GM23248 (cell line): Measurements from ENCODE around the gene AXIN1. TPM values are rescaled to one million over a fixed set of nuclear protein-coding genes. Genes with fewer than 3 reads are reported as not detected.

ENCODE experiments used
- DNase-seq: peaks from one replicate; pipeline ENCODE4 v3.0.0-alpha.2; 2015
- H2AFZ ChIP-seq: fragments of 200-600 bp; sonication (generic); 2 replicates; pipeline ENCODE4 v1.6.1; 2016; ENCODE audit warnings: antibody characterized with exemption
- H3F3A ChIP-seq: fragments of 200-600 bp; sonication (generic); 2 replicates; pipeline ENCODE4 v1.6.1; 2016; ENCODE audit warnings: mild to moderate bottlenecking, antibody characterized with exemption, mixed run types; ENCODE audit not compliant: insufficient read depth
- H3K27ac ChIP-seq: fragments of 200-600 bp; sonication (generic); 2 replicates; pipeline ENCODE4 v1.5.1; 2016; ENCODE audit warnings: mild to moderate bottlenecking
- H3K27me3 ChIP-seq: fragments of 200-600 bp; sonication (generic); replicated peaks from 2 replicates; pipeline ENCODE4 v1.6.1; 2016; ENCODE audit warnings: mild to moderate bottlenecking; ENCODE audit not compliant: insufficient read depth
- H3K36me3 ChIP-seq: fragments of 200-600 bp; sonication (generic); 2 replicates; pipeline ENCODE4 v1.6.1; 2016; ENCODE audit warnings: low read depth, mild to moderate bottlenecking
- H3K4me1 ChIP-seq: fragments of 200-600 bp; sonication (generic); 2 replicates; pipeline ENCODE4 v1.6.1; 2016; ENCODE audit warnings: mild to moderate bottlenecking; ENCODE audit not compliant: insufficient read depth
- H3K4me2 ChIP-seq: fragments of 200-600 bp; sonication (generic); one replicate; pipeline ENCODE4 v1.6.1; 2016; ENCODE audit warnings: mild to moderate bottlenecking; ENCODE audit not compliant: unreplicated experiment
- H3K4me3 ChIP-seq: fragments of 200-600 bp; sonication (generic); 2 replicates; pipeline ENCODE4 v1.5.1; 2016; ENCODE audit warnings: mild to moderate bottlenecking
- H3K79me2 ChIP-seq: fragments of 200-600 bp; sonication (generic); 2 replicates; pipeline ENCODE4 v1.6.1; 2016; ENCODE audit warnings: mild to moderate bottlenecking; ENCODE audit not compliant: insufficient read depth
- H3K9ac ChIP-seq: fragments of 200-600 bp; sonication (generic); 2 replicates; pipeline ENCODE4 v1.6.1; 2016; ENCODE audit warnings: mild to moderate bottlenecking
- H3K9me2 ChIP-seq: fragments of 200-600 bp; sonication (generic); 2 replicates; pipeline ENCODE4 v1.6.1; 2016; ENCODE audit warnings: mixed run types, mild to moderate bottlenecking, moderate library complexity; ENCODE audit not compliant: insufficient read depth
- H3K9me3 ChIP-seq: fragments of 200-600 bp; sonication (generic); one replicate; pipeline ENCODE4 v1.6.1; 2017; ENCODE audit warnings: low read depth
- H4K20me1 ChIP-seq: fragments of 200-600 bp; sonication (generic); 2 replicates; pipeline ENCODE4 v1.6.0; 2016; ENCODE audit not compliant: insufficient read depth
- EZH2 ChIP-seq: fragments of 200-600 bp; sonication (generic); IDR thresholded peaks from 2 replicates; pipeline ENCODE4 v1.6.1; 2018; ENCODE audit warnings: antibody characterized with exemption, mild to moderate bottlenecking; ENCODE audit not compliant: insufficient read depth, poor library complexity, severe bottlenecking
- EZH2phosphoT487 ChIP-seq: fragments of 200-600 bp; sonication (generic); IDR thresholded peaks from 2 replicates; pipeline ENCODE4 v1.6.1; 2018; ENCODE audit warnings: antibody characterized with exemption, moderate library complexity, mild to moderate bottlenecking, low read depth; ENCODE audit not compliant: insufficient read depth
- WGBS, 2 experiments: methylation state at CpG; one replicate each; pipeline ENCODE4 v1.1.6; 2015 to 2017; ENCODE audit warnings: low lambda C conversion rate in 2 of 2, low coverage in 1 of 2; ENCODE audit errors: missing lambda C conversion rate in 2 of 2; 5-methylcytosine and 5-hydroxymethylcytosine counted together
- in situ Hi-C: fragments of 300-500 bp; cut with MboI; formaldehyde crosslinking; loops from 2 replicates; pipeline ENCODE4 v1.15.0; 2020
- polyA plus RNA-seq: library from polyadenylated mRNA; unstranded; fragments of >200 nt; fragmentation: Nextera tagmentation; extraction: Ambion mirVana; gene quantifications from 2 replicates; pipeline ENCODE4 v1.2.1, GENCODE V29; 2016
- total RNA-seq: library from RNA; depleted of rRNA; stranded (reverse); fragments of >200 nt; shearing (Covaris generic); gene quantifications from 2 replicates; pipeline ENCODE4 v1.2.3, GENCODE V29; 2014

Gene AXIN1
- total and polyA plus RNA-seq, 2 experiments from 2014 or later = 3.3 to 27.1 TPM

DNA sequence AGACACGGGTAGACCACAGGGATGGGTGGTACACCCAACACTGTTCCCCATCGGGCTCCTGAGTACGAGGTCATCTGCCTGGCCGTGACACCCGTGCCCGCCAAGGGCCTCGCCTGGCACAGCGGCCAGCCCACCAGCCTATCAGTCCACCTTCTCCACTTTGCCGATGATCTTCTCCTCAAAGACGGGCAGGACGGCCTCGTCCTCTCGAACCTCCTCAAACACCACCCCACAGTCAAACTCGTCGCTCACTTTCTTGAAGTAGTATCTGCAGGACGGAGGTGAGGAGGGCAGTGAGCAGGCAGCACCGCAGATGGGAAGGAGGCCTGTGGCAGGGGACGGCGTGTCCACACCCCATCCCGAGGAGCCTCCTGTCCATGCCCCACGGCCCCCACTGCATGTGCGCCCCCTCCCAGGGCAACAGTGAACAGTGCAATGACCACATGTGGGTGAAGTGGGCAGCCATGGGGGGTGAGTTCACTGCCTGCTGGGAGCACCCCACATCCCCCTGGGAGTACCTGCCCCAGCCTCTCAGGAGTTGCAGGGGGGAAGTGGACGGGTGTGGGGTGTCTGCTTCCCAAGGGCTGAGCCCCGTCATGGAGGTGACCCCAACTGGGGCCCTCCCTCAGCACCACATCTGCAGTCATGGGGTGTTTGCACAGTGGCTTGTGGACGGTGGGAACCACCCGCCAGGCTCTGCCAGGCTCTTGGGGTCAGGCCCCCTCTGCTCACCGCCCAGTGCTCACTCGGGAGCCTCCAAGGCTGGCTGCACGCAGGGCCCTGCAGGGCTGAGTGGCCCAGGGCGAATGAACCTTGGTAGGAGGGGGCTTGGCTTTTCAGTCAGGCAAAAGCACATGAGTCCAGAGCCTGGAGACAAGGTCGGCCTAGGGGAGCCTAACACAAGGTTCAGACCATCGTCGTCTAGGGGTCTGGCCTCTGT, 64.3 kb downstream of the AXIN1 start:
- no peak for DNase-seq
- Histone ChIP-seq H3K4me3 (no peak overlapping the region), H3K27me3 (no peaks in the 10 kb centered on the region), H3K4me2 (no peak overlapping the region), H3K36me3 (no peaks in the 10 kb centered on the region), H4K20me1 (no peaks in the 10 kb centered on the region), H3K4me1 (no peaks in the 10 kb centered on the region), H3K9me3 (no peaks in the 10 kb centered on the region), H3K27ac (no peak overlapping the region), H3K9ac (no peak overlapping the region), H3K9me2 (no peaks in the 10 kb centered on the region), H3F3A (no peaks in the 10 kb centered on the region), H3K79me2 (no peaks in the 10 kb centered on the region), H2AFZ (no peak overlapping the region)
- TF ChIP-seq EZH2phosphoT487 (no peak), EZH2 (no peak)
- in situ Hi-C loops = no loop called here
- WGBS, 2 experiments = 87 to 91% methylated on average over 31 to 33 of the region's 33 CpGs

DNA sequence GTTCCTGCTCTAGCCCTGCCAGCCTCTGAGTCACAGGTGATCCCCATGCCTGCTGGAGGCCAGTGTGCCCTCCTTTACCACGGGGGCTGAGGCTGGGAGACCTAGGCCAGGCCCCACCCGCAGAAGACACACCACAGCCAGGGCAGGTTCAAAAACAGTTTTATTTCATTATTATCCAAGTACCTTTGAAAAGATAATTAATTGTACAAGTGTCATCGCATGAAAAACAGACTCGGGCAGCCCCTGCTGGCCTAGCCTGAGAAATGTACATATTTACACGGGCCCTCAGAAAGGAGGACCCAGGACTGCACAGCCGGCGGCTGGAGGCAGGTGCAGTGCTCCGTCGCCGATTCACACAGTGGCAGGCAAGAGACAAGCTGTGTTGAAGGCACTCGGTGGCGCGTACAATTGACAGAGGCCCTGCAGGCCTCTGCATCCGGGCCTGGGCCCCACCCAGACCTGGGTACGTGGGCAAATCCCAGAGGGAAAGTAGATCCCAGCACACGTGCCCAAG, 65.2 kb downstream of the AXIN1 start:
- H3K4me1 ChIP-seq = no peaks in the 10 kb centered on the region
- in situ Hi-C loops = no loop called here
- H3K9me2 ChIP-seq = no peaks in the 10 kb centered on the region
- no peaks in the 10 kb centered on the region for H4K20me1 ChIP-seq
- H3K79me2 ChIP-seq = no peaks in the 10 kb centered on the region
- H3K27me3 ChIP-seq = no peaks in the 10 kb centered on the region
- TF ChIP-seq EZH2phosphoT487 (no peak), EZH2 (no peak)
- no peaks in the 10 kb centered on the region for H3K36me3 ChIP-seq
- no peak overlapping the region for H2AFZ ChIP-seq
- no peak overlapping the region for H3K4me2 ChIP-seq
- H3K9me3 ChIP-seq = no peaks in the 10 kb centered on the region
- whole genome bisulfite sequencing, 2 experiments = 80 to 84% methylated on average over 16 of the region's 16 CpGs
- no peak overlapping the region for H3K4me3 ChIP-seq
- DNase-seq = peak; percentile 16
- H3F3A ChIP-seq = no peaks in the 10 kb centered on the region
- H3K27ac ChIP-seq = no peak overlapping the region
- no peak overlapping the region for H3K9ac ChIP-seq

DNA sequence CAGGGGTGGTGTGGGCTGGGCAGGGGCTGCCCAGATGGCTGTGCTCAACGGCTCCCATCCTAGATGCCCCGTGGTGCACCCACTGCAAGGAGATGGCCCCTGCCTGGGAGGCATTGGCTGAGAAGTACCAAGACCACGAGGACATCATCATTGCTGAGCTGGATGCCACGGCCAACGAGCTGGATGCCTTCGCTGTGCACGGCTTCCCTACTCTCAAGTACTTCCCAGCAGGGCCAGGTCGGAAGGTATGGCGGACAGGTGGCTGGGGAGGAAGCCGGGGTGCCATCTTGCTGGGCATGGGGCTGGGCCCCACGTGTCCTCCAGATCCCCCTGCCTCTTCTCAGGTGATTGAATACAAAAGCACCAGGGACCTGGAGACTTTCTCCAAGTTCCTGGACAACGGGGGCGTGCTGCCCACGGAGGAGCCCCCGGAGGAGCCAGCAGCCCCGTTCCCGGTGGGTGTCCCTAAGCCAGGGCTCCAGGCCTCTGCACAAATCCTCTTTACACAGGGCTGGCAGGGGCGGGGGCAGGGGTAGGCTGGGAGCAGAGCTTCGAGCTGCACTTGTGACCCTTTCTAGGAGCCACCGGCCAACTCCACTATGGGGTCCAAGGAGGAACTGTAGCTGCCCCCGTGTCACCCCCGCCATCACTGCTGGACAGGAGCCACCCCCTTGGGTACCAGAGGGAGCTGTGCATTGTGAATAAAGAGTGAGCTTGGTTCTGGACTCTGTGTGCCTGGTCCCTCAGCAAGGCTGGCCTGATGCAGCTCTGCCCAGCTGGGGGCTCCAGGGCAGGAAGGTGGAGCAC, 65.8 kb downstream of the AXIN1 start:
- no peaks in the 10 kb centered on the region for H3K36me3 ChIP-seq
- H3F3A ChIP-seq = no peaks in the 10 kb centered on the region
- H4K20me1 ChIP-seq = no peaks in the 10 kb centered on the region
- H3K9ac ChIP-seq = no peak overlapping the region
- no peak overlapping the region for H3K4me2 ChIP-seq
- no peaks in the 10 kb centered on the region for H3K9me2 ChIP-seq
- no peaks in the 10 kb centered on the region for H3K9me3 ChIP-seq
- TF ChIP-seq EZH2phosphoT487 = no peak
- no peak for TF ChIP-seq EZH2
- H3K27ac ChIP-seq = no peak overlapping the region
- no peaks in the 10 kb centered on the region for H3K79me2 ChIP-seq
- no peak overlapping the region for H2AFZ ChIP-seq
- WGBS, 2 experiments = 83 to 87% methylated on average over 21 to 22 of the region's 22 CpGs
- no peak overlapping the region for H3K4me3 ChIP-seq
- no peaks in the 10 kb centered on the region for H3K27me3 ChIP-seq
- no peak for DNase-seq
- H3K4me1 ChIP-seq = no peaks in the 10 kb centered on the region
- in situ Hi-C loops = no loop called here

DNA sequence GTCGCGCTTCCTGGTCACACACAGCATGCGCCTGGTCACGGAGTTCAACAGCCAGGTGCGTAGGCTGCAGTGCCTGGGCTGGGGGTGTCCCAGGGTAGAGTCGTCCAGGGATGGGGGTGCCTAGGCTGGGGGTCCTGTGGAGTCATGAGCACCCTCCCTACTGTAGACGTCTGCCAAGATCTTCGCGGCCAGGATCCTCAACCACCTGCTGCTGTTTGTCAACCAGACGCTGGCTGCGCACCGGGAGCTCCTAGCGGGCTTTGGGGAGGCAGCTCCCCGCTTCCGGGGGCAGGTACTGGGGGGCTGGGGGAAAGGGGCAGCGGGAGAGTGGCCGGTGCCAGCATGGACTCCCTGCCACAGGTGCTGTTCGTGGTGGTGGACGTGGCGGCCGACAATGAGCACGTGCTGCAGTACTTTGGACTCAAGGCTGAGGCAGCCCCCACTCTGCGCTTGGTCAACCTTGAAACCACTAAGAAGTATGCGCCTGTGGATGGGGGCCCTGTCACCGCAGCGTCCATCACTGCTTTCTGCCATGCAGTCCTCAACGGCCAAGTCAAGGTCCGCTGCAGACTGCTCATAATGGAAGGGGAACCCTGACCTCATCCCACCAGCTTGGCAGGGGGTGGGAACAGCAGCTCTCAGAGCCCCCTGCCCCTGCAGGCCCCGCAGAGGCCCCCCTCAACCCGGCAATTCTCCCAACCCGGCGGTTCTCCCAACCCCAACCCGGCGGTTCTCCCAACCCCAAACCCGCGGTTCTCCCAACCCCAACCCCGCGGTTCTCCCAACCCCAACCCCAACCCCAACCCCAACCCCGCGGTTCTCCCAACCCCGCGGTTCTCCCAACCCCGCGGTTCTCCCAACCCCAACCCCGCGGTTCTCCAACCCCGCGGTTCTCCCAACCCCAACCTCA, 67.1 kb downstream of the AXIN1 start:
- Histone ChIP-seq H3K9ac (no peak overlapping the region), H3K9me3 (no peaks in the 10 kb centered on the region), H3K27me3 (0 out of 2 replicates have a peak, but pooled peaks cover 7% of the 10 kb centered on the region), H3K4me2 (no peak overlapping the region), H3K4me1 (no peaks in the 10 kb centered on the region), H3K36me3 (no peaks in the 10 kb centered on the region), H3K4me3 (no peak overlapping the region), H3K27ac (no peak overlapping the region), H2AFZ (no peak overlapping the region), H4K20me1 (no peaks in the 10 kb centered on the region), H3K9me2 (no peaks in the 10 kb centered on the region), H3K79me2 (no peaks in the 10 kb centered on the region), H3F3A (no peaks in the 10 kb centered on the region)
- no peak for DNase-seq
- WGBS, 2 experiments = 92 to 96% methylated on average over 19 to 44 of the region's 48 CpGs
- TF ChIP-seq EZH2phosphoT487 = no peak
- TF ChIP-seq EZH2 = no peak
- in situ Hi-C loops = no loop called here
